SK-N-MC (cell line): Measurements from ENCODE around the gene THADA.

Experiments used
- EZH2 ChIP-seq: fragments of 200-600 bp; sonication (generic); IDR thresholded peaks from one replicate; pipeline ENCODE4 v1.6.1; 2017; ENCODE audit warnings: antibody characterized with exemption
- POLR2AphosphoS5 ChIP-seq: IDR thresholded peaks from 2 replicates; pipeline ENCODE4 v1.6.1; 2012; ENCODE audit warnings: mild to moderate bottlenecking, low read depth, low read length, borderline replicate concordance

DNA sequence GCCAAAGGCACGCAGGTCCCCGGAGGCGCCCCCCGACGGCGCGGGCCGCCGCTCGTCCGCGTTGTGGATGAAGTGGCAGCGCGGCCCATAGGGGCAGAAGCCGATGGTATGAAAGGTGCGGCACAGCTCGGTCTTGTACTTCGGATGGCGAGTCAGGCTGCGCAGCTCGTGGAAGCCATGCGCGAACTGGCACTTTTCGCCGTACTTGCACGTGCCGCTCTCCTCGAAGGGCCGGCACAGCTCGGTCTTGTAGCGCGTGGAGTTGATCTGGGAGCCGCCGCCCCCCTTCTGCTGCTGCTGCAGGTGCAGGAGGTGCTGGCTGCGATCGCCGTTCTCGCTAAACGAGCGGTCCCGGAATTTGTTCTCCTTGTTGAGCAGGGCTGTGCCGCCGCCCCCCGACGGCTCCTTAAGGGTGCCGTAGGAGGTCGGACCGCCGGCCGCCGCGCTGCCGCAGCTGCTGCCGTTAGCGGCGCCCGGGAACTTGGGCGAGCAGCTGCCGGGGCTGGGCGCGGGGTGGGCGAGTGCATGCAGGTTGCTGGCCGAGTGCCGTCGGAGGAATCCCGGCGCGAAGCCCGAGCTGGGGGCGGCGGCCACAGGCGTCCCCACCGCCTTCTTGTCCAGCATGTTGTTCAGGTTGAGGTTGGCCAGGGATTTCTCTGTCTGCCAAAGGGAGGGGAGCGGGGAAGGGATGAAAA is 370.6 kb downstream of the THADA start:
- TF ChIP-seq POLR2AphosphoS5: no peak
- no peak for TF ChIP-seq EZH2
